ENCODE results near the gene GSS. TPM values are rescaled to one million over a fixed set of nuclear protein-coding genes. Genes with fewer than 3 reads are reported as not detected.

Gene GSS
- total and polyA plus RNA-seq, 4 donors, result 20.8 to 38.8 (median 35.4) TPM

- Histone ChIP-seq H3K4me3 (ENCODE audit: low read depth in 1 of 3, low read length in 3 of 3) (no peak overlapping the region), H3K9ac (ENCODE audit: low read depth in 1 of 2, low read length in 2 of 2) (no peak overlapping the region), H3K27ac (ENCODE audit: low read depth in 1 of 2, low read length in 2 of 2) (no peak overlapping the region), H3K27me3 (ENCODE audit: control insufficient read depth in 4 of 4, insufficient read depth in 4 of 4, low read length in 3 of 4) (no peaks in the 10 kb centered on the region), H3K36me3 (ENCODE audit: control insufficient read depth in 4 of 4, insufficient read depth in 3 of 4, low read depth in 1 of 4, low read length in 3 of 4) (peaks cover 4 to 41% (median 10%) of the 10 kb centered on the region in 4 donors), H3K9me3 (ENCODE audit: control insufficient read depth in 4 of 4, low read length in 3 of 4) (no peaks in the 10 kb centered on the region), H3K4me1 (ENCODE audit: control insufficient read depth in 4 of 4, insufficient read depth in 4 of 4, low read length in 3 of 4) (peaks cover 0 to 9% (median 5%) of the 10 kb centered on the region in 4 donors)
- TF ChIP-seq TAF1 (conservative IDR thresholded peaks at IDR 0.05) (no peak), FOXA2 (IDR thresholded peaks at IDR 0.05) (no peak), SP1 (IDR thresholded peaks at IDR 0.05) (no peak), FOXA1 (IDR thresholded peaks at IDR 0.05) (no peak), HNF4A (conservative IDR thresholded peaks at IDR 0.05) (no peak), RAD21 (IDR thresholded peaks at IDR 0.05) (no peak), JUND (IDR thresholded peaks at IDR 0.05) (no peak), CTCF (IDR thresholded peaks at IDR 0.05; ENCODE audit: low read depth, low read length, missing input control) (no peak)
- WGBS, result 90% methylated on average over 7 of the region's 7 CpGs
- no peak for DNase-seq (ENCODE audit: low spot score)
Observed at GRCh38 chr20:34945315-34946077, 10.1 kb downstream of the GSS start.

DNA sequence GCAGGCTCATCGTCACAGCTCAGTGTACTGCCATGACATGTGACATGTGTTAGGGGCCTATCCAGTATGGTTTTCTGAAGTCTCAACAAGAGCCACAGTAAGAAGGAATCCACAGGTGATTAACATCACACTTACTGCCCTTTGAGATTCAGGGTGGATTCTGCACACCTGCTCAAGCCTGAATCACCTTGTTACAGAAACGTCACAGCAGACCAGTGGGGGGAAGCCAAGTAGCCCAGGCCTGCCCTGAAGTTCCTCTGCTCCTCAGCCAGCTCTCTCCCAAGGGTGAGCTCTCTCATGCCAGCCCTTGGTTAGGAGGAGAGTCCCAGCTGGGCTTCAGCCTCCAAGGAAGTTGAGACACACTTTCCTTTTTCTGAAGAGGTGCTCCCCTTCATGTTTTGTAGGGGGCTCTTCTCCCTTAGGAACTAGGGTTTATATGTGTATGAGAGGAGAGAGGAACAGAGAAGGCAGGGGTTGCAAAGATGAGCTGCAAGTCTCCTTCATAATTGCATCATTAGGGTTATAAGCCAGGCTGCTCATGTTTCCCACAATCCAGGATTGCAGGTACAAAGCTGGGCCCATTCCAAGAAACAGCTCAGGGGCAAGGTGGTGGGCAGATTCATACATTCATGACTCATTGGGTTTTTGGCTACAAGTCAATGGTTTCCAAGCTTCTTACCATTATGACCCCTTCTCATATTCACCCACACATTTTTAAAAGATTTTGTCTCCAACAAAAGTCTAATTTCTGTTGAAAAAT is 11.6 kb downstream of the GSS start:
- Histone ChIP-seq H3K27ac (ENCODE audit: low read depth in 1 of 2, low read length in 2 of 2) (no peak overlapping the region), H3K36me3 (ENCODE audit: control insufficient read depth in 4 of 4, insufficient read depth in 3 of 4, low read depth in 1 of 4, low read length in 3 of 4) (peaks cover 4 to 41% (median 12%) of the 10 kb centered on the region in 4 donors), H3K4me3 (ENCODE audit: low read depth in 1 of 3, low read length in 3 of 3) (no peak overlapping the region), H3K4me1 (ENCODE audit: control insufficient read depth in 4 of 4, insufficient read depth in 4 of 4, low read length in 3 of 4) (peaks cover 0 to 2% (median under 1%) of the 10 kb centered on the region in 4 donors), H3K9ac (ENCODE audit: low read depth in 1 of 2, low read length in 2 of 2) (no peak overlapping the region), H3K27me3 (ENCODE audit: control insufficient read depth in 4 of 4, insufficient read depth in 4 of 4, low read length in 3 of 4) (no peaks in the 10 kb centered on the region), H3K9me3 (ENCODE audit: control insufficient read depth in 4 of 4, low read length in 3 of 4) (no peaks in the 10 kb centered on the region)
- TF ChIP-seq ATF3 (IDR thresholded peaks at IDR 0.05), result no peak
- TF ChIP-seq JUND (IDR thresholded peaks at IDR 0.05), result no peak
- no peak for TF ChIP-seq FOXA2 (IDR thresholded peaks at IDR 0.05)
- TF ChIP-seq NR2F2 (IDR thresholded peaks at IDR 0.05), result no peak
- no peak for TF ChIP-seq YY1 (IDR thresholded peaks at IDR 0.05)
- TF ChIP-seq, protein P1, sequence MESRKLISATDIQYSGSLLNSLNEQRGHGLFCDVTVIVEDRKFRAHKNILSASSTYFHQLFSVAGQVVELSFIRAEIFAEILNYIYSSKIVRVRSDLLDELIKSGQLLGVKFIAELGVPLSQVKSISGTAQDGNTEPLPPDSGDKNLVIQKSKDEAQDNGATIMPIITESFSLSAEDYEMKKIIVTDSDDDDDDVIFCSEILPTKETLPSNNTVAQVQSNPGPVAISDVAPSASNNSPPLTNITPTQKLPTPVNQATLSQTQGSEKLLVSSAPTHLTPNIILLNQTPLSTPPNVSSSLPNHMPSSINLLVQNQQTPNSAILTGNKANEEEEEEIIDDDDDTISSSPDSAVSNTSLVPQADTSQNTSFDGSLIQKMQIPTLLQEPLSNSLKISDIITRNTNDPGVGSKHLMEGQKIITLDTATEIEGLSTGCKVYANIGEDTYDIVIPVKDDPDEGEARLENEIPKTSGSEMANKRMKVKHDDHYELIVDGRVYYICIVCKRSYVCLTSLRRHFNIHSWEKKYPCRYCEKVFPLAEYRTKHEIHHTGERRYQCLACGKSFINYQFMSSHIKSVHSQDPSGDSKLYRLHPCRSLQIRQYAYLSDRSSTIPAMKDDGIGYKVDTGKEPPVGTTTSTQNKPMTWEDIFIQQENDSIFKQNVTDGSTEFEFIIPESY (IDR thresholded peaks at IDR 0.05), result no peak
- TF ChIP-seq HNF4A (conservative IDR thresholded peaks at IDR 0.05), result no peak
- TF ChIP-seq TAF1 (conservative IDR thresholded peaks at IDR 0.05), result no peak
- no peak for TF ChIP-seq FOXA1 (IDR thresholded peaks at IDR 0.05)
- TF ChIP-seq EGR1 (IDR thresholded peaks at IDR 0.05; ENCODE audit: low read depth in 2 of 2), result no peak
- no peak for TF ChIP-seq REST (IDR thresholded peaks at IDR 0.05)
- DNase-seq (ENCODE audit: low spot score), result no peak
- 89% methylated on average over 2 of the region's 2 CpGs for WGBS
